ENCODE results near the gene HRC. TPM values are rescaled to one million over a fixed set of nuclear protein-coding genes. Genes with fewer than 3 reads are reported as not detected.

Gene HRC
- total and polyA plus RNA-seq, 8 donors: 0.44 to 8.1 (median 0.83) TPM; not detected in 3

- no peaks in the 10 kb centered on the region for H3K9me3 ChIP-seq
- H3K27me3 ChIP-seq: no peaks in the 10 kb centered on the region
- DNase-seq: no peak
- H3K4me3 ChIP-seq: no peak overlapping the region
- no peaks in the 10 kb centered on the region for H3K4me1 ChIP-seq
- no peak for TF ChIP-seq POLR2A (IDR thresholded peaks at IDR 0.05)
- no peak for TF ChIP-seq EP300 (IDR thresholded peaks at IDR 0.05)
- no peak for TF ChIP-seq POLR2AphosphoS5 (IDR thresholded peaks at IDR 0.05)
- TF ChIP-seq CTCF (IDR thresholded peaks at IDR 0.05): no peak
- peaks cover 0 to 65% (median 62%) of the 10 kb centered on the region in 4 donors for H3K36me3 ChIP-seq
- intact Hi-C loops (cut with DNase I; ENCODE audit: low total_unique reads): no loop called here
- 83 to 95% (median 93%) methylated on average over 4 of the region's 4 CpGs for WGBS, 5 donors
- no peak overlapping the region for H3K27ac ChIP-seq
Measured at GRCh38 chr19:49180659-49181058, 25.5 kb upstream of the HRC start.

- intact Hi-C loops (cut with DNase I; ENCODE audit: low total_unique reads): no loop called here
Measured at GRCh38 chr19:49173198-49173597, 18.0 kb upstream of the HRC start.

GRCh38 chr19:49168421-49168820, 13.2 kb upstream of the HRC start:
- peaks cover 25 to 59% (median 56%) of the 10 kb centered on the region in 4 donors for H3K36me3 ChIP-seq
- H3K27me3 ChIP-seq: no peaks in the 10 kb centered on the region
- no peaks in the 10 kb centered on the region for H3K9me3 ChIP-seq
- WGBS, 5 donors: 90 to 94% (median 92%) methylated on average over 19 to 23 of the region's 23 CpGs
- DNase-seq: no peak
- intact Hi-C loops (cut with DNase I; ENCODE audit: low total_unique reads): no loop called here
- no peak overlapping the region for H3K27ac ChIP-seq
- H3K4me3 ChIP-seq: no peak overlapping the region
- TF ChIP-seq CTCF (IDR thresholded peaks at IDR 0.05): no peak
- no peak for TF ChIP-seq POLR2A (IDR thresholded peaks at IDR 0.05)
- no peak for TF ChIP-seq EP300 (IDR thresholded peaks at IDR 0.05)
- TF ChIP-seq POLR2AphosphoS5 (IDR thresholded peaks at IDR 0.05): no peak
- H3K4me1 ChIP-seq: peaks cover 18 to 39% (median 22%) of the 10 kb centered on the region in 4 donors

More at GRCh38 chr19:49173198-49173597, 18.0 kb upstream of the HRC start:
- peaks cover 0 to 13% (median 0%) of the 10 kb centered on the region in 4 donors for H3K4me1 ChIP-seq
- H3K9me3 ChIP-seq: no peaks in the 10 kb centered on the region
- 95 to 100% (median 99%) methylated on average over 2 of the region's 2 CpGs for WGBS, 5 donors
- H3K4me3 ChIP-seq: no peak overlapping the region
- H3K36me3 ChIP-seq: peaks cover 27 to 80% (median 72%) of the 10 kb centered on the region in 4 donors
- no peak for DNase-seq
- no peaks in the 10 kb centered on the region for H3K27me3 ChIP-seq
- TF ChIP-seq CTCF (IDR thresholded peaks at IDR 0.05) (no peak), EP300 (IDR thresholded peaks at IDR 0.05) (no peak), POLR2AphosphoS5 (IDR thresholded peaks at IDR 0.05) (no peak), POLR2A (IDR thresholded peaks at IDR 0.05) (no peak)
- no peak overlapping the region for H3K27ac ChIP-seq

DNA sequence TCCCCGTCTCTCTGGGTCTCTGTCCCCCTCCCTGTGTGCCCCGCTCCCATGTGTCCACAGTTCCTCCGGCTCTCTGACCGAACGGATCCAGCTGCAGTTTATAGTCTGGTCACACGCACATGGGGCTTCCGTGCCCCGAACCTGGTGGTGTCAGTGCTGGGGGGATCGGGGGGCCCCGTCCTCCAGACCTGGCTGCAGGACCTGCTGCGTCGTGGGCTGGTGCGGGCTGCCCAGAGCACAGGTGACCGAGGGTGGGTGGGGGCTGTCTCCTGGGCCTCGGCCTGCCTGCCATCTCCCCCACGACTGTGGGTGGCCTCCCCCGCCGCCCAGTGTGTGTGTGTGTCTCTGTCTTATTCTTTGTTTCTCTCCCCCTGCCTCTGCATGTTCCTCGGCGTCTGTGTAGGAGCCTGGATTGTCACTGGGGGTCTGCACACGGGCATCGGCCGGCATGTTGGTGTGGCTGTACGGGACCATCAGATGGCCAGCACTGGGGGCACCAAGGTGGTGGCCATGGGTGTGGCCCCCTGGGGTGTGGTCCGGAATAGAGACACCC, 12.7 kb upstream of the HRC start:
- TF ChIP-seq EP300 (IDR thresholded peaks at IDR 0.05): no peak
- no peak for TF ChIP-seq POLR2AphosphoS5 (IDR thresholded peaks at IDR 0.05)
- TF ChIP-seq POLR2A (IDR thresholded peaks at IDR 0.05): no peak
- no peak for TF ChIP-seq CTCF (IDR thresholded peaks at IDR 0.05)
- no peaks in the 10 kb centered on the region for H3K9me3 ChIP-seq
- H3K36me3 ChIP-seq: peaks cover 20 to 54% (median 51%) of the 10 kb centered on the region in 4 donors
- H3K4me3 ChIP-seq: no peak overlapping the region
- 82 to 88% (median 86%) methylated on average over 22 to 25 of the region's 25 CpGs for WGBS, 5 donors
- peaks cover 18 to 41% (median 22%) of the 10 kb centered on the region in 4 donors for H3K4me1 ChIP-seq
- no peaks in the 10 kb centered on the region for H3K27me3 ChIP-seq
- no peak overlapping the region for H3K27ac ChIP-seq
- no peak for DNase-seq
- intact Hi-C loops (cut with DNase I; ENCODE audit: low total_unique reads): no loop called here

Measured in stomach (tissue), 9 donors.